SHP77 treated with DMSO at 0.1 percent for 48 hours (cell line): ENCODE measurements around the gene KCNQ1.

ENCODE experiments used
- DNase-seq: peaks from one replicate; lab custom pipeline; 2025; lab: John Stamatoyannopoulos, UW

The KCNQ1 gene

GRCh38 chr11:2441171-2441570 lies 3.6 kb upstream of the KCNQ1 start:
- DNase-seq = no peak

GRCh38 chr11:2442589-2442988 lies 2.2 kb upstream of the KCNQ1 start:
- no peak for DNase-seq

GRCh38 chr11:2443406-2443805 lies 1.4 kb upstream of the KCNQ1 start:
- no peak for DNase-seq

- DNase-seq = no peak
Observed at GRCh38 chr11:2443881-2444820, 657 bp upstream of the KCNQ1 start, which contains the start of gene TRPM5. TRPM5 (minus strand) TSS chr11:2444514; CDS start chr11:2423036, 21,478 bp downstream.

- no peak for DNase-seq
Observed at GRCh38 chr11:2445746-2446551, 1.1 kb downstream of the KCNQ1 start.

GRCh38 chr11:2446590-2447252 lies 1.9 kb downstream of the KCNQ1 start:
- DNase-seq = no peak

GRCh38 chr11:2447253-2447950 lies 2.6 kb downstream of the KCNQ1 start:
- DNase-seq = no peak

- no peak for DNase-seq
Observed at GRCh38 chr11:2447951-2448650, 3.3 kb downstream of the KCNQ1 start.

GRCh38 chr11:2448661-2449547 lies 4.1 kb downstream of the KCNQ1 start:
- DNase-seq = no peak

- no peak for DNase-seq
Observed at GRCh38 chr11:2449548-2450320, 4.9 kb downstream of the KCNQ1 start.

- DNase-seq = no peak
Observed at GRCh38 chr11:2450321-2451041, 5.7 kb downstream of the KCNQ1 start.

- no peak for DNase-seq
Observed at GRCh38 chr11:2451336-2451735, 6.5 kb downstream of the KCNQ1 start.

GRCh38 chr11:2451916-2452315 lies 7.1 kb downstream of the KCNQ1 start:
- DNase-seq = no peak

- DNase-seq = no peak
Observed at GRCh38 chr11:2452321-2453012, 7.7 kb downstream of the KCNQ1 start.

GRCh38 chr11:2453436-2453835 lies 8.6 kb downstream of the KCNQ1 start:
- no peak for DNase-seq

GRCh38 chr11:2458321-2458720 lies 13.5 kb downstream of the KCNQ1 start:
- no peak for DNase-seq

- DNase-seq = no peak
Observed at GRCh38 chr11:2459016-2459725, 14.4 kb downstream of the KCNQ1 start.
